Uterus (tissue), 4 donors: ENCODE measurements around the gene TSPAN9. TPM values are rescaled to one million over a fixed set of nuclear protein-coding genes. Genes with fewer than 3 reads are reported as not detected.

Source experiments
- DNase-seq, 2 donors: peaks; one replicate each; pipeline ENCODE4 v3.0.0-alpha.2; 2019 to 2020
- H3K27ac ChIP-seq, 2 donors: fragments of 200-600 bp; sonication (generic); 1 replicate in 1 of 2; 2 replicates in 1 of 2; pipeline ENCODE4 v1.5.1; 2016 to 2018
- H3K27me3 ChIP-seq, 2 donors: fragments of 200-600 bp; sonication (generic); one replicate each; pipeline ENCODE4 v1.5.1; 2018 to 2019; ENCODE audit warnings: control low read depth in 1 of 2
- H3K36me3 ChIP-seq, 2 donors: fragments of 200-600 bp; sonication (generic); one replicate each; pipeline ENCODE4 v1.5.1; 2019; ENCODE audit warnings: control low read depth in 1 of 2
- H3K4me1 ChIP-seq, 2 donors: fragments of 200-600 bp; sonication (generic); one replicate each; pipeline ENCODE4 v1.5.1; 2018 to 2019; ENCODE audit warnings: control low read depth in 1 of 2
- H3K4me3 ChIP-seq, 2 donors: fragments of 200-600 bp; sonication (generic); 1 replicate in 1 of 2; 2 replicates in 1 of 2; pipeline ENCODE4 v1.5.1; 2018 to 2019; ENCODE audit warnings: mild to moderate bottlenecking in 1 of 2
- H3K9me3 ChIP-seq, 2 donors: fragments of 200-600 bp; sonication (generic); one replicate each; pipeline ENCODE4 v1.5.1; 2019; ENCODE audit warnings: control low read depth in 1 of 2
- POLR2A ChIP-seq, 2 donors: fragments of 450-650 bp; IDR thresholded peaks; one replicate each; pipeline ENCODE4 v1.6.1; 2016; ENCODE audit warnings: antibody characterized with exemption in 2 of 2, mild to moderate bottlenecking in 1 of 2, moderate library complexity in 1 of 2
- intact Hi-C: fragments of 100-400 bp; cut with DNase I; formaldehyde crosslinking; loops from one replicate; pipeline ENCODE4 v1.15.1; 2023; ENCODE audit warnings: low total_unique reads
- total RNA-seq, 4 donors: library from RNA; depleted of rRNA in 3 of 4; stranded (reverse); fragments of >200 nt in 3 of 4; gene quantifications; one replicate each; pipeline versions ENCODE4 v1.1.0 to v1.2.4, GENCODE V29; 2014 to 2023
- TF ChIP-seq, protein P1 (sequence below), 4 experiments: fragments of 200-600 bp in 2 of 4; fragments of 450-650 bp in 2 of 4; sonication (generic) in 2 of 4; IDR thresholded peaks; one replicate each; pipeline ENCODE4 v1.5.1; 2016 to 2019; ENCODE audit warnings: antibody characterized with exemption in 4 of 4, mild to moderate bottlenecking in 2 of 4, moderate library complexity in 1 of 4
- donor health status: DM: yes; HTN: yes; CAD: no.

The TSPAN9 gene
- total RNA-seq, 4 donors from 2014 or later = 47.9 to 106 (median 65.1) TPM

- Histone ChIP-seq H3K27me3 (no peaks in the 10 kb centered on the region), H3K4me3 (no peak overlapping the region), H3K36me3 (no peaks in the 10 kb centered on the region), H3K4me1 (no peaks in the 10 kb centered on the region), H3K9me3 (no peaks in the 10 kb centered on the region), H3K27ac (no peak overlapping the region)
- intact Hi-C loops = no loop called here
- no peak for TF ChIP-seq POLR2A (IDR thresholded peaks at IDR 0.05)
- TF ChIP-seq, protein P1, sequence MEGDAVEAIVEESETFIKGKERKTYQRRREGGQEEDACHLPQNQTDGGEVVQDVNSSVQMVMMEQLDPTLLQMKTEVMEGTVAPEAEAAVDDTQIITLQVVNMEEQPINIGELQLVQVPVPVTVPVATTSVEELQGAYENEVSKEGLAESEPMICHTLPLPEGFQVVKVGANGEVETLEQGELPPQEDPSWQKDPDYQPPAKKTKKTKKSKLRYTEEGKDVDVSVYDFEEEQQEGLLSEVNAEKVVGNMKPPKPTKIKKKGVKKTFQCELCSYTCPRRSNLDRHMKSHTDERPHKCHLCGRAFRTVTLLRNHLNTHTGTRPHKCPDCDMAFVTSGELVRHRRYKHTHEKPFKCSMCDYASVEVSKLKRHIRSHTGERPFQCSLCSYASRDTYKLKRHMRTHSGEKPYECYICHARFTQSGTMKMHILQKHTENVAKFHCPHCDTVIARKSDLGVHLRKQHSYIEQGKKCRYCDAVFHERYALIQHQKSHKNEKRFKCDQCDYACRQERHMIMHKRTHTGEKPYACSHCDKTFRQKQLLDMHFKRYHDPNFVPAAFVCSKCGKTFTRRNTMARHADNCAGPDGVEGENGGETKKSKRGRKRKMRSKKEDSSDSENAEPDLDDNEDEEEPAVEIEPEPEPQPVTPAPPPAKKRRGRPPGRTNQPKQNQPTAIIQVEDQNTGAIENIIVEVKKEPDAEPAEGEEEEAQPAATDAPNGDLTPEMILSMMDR (IDR thresholded peaks at IDR 0.05) = no peak
- no peak for DNase-seq
Measured at GRCh38 chr12:3265406-3265805, 188.2 kb downstream of the TSPAN9 start.

- intact Hi-C loops = no loop called here
- H3K36me3 ChIP-seq = no peaks in the 10 kb centered on the region
- DNase-seq = no peak
- no peak overlapping the region for H3K27ac ChIP-seq
- H3K9me3 ChIP-seq = no peaks in the 10 kb centered on the region
- no peak overlapping the region for H3K4me3 ChIP-seq
- no peak for TF ChIP-seq POLR2A (IDR thresholded peaks at IDR 0.05)
- TF ChIP-seq, protein P1 (IDR thresholded peaks at IDR 0.05) = no peak
- no peaks in the 10 kb centered on the region for H3K4me1 ChIP-seq
- H3K27me3 ChIP-seq = no peaks in the 10 kb centered on the region
Measured at GRCh38 chr12:3266638-3267037, 189.5 kb downstream of the TSPAN9 start.

DNA sequence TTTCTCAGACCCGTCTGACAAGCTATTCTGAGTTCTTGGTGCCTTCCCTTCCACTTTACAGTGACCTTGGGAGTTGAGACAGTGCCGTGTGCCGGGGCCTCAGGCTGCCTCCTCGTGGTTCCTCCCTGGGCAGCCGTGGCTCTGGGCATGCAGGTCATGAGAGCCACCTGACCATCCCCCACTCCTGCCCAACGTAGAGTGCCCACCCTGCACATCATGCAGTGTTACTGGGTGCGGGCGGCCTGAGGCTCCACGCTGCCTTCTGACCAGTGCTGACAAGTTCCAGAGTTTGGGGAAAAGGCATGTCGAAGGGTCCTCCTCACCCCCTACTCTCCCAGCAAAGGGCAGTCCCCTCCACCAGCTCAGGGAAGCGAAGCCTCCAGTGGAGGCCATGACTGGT is 190.5 kb downstream of the TSPAN9 start:
- Histone ChIP-seq H3K4me1 (no peaks in the 10 kb centered on the region), H3K9me3 (no peaks in the 10 kb centered on the region), H3K4me3 (no peak overlapping the region), H3K27ac (no peak overlapping the region), H3K36me3 (no peaks in the 10 kb centered on the region), H3K27me3 (no peaks in the 10 kb centered on the region)
- TF ChIP-seq, protein P1 (IDR thresholded peaks at IDR 0.05) = no peak
- no peak for TF ChIP-seq POLR2A (IDR thresholded peaks at IDR 0.05)
- intact Hi-C loops = no loop called here
- DNase-seq = no peak

DNA sequence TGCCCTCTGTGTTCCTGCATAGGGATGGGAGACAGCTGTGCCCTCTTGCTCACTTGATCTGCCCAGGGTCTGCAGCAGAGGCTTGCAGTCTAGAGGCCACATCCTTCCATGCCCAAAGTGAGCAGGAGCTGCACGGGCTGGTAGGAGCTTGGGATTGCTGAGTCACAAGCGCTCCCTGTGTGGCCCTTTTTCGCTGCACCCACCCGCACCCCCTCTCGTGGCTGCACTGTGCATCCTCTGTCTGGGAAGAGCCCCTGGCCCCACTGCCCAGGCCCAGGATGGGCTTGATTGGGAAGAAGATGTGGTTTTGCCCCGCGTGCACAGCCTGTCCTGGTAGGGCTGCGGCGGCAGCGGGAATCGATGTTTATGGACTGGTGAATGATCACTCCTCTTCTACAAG is 192.4 kb downstream of the TSPAN9 start:
- no peak for DNase-seq
- no peak overlapping the region for H3K27ac ChIP-seq
- no peak for TF ChIP-seq POLR2A (IDR thresholded peaks at IDR 0.05)

DNA sequence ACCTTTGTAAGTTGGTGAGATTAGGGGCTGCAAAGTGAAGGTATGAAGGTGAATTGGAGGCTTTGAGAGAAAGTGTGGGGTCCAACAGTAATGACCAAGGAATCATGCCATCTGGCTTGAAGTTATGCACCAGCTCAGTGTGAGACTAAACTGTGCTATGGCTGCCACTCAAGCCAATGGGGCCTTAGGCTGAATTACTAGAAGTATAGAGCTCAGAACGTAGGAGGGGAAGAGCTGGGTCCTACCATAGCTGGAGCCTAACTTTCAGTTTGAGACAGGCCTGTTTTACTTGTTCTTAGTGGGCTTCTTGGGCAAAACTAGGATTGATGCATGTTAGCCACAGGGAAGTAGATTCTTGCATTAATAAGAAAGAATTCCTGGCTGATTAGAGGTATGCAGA is 194.0 kb downstream of the TSPAN9 start:
- no peak for DNase-seq
- TF ChIP-seq, protein P1 (IDR thresholded peaks at IDR 0.05) = no peak
- no peak for TF ChIP-seq POLR2A (IDR thresholded peaks at IDR 0.05)
- Histone ChIP-seq H3K27ac (no peak overlapping the region), H3K4me1 (no peaks in the 10 kb centered on the region), H3K9me3 (no peaks in the 10 kb centered on the region), H3K27me3 (no peaks in the 10 kb centered on the region), H3K36me3 (no peaks in the 10 kb centered on the region), H3K4me3 (no peak overlapping the region)
- intact Hi-C loops = loop anchor here (10.0 kb wide), 1 partner anchor 196 kb away; the partner anchor contains the start of gene TSPAN9

More for the DNA sequence above, 192.4 kb downstream of the TSPAN9 start:
- Histone ChIP-seq H3K36me3 (no peaks in the 10 kb centered on the region), H3K9me3 (no peaks in the 10 kb centered on the region), H3K4me3 (no peak overlapping the region), H3K27me3 (no peaks in the 10 kb centered on the region), H3K4me1 (no peaks in the 10 kb centered on the region)
- intact Hi-C loops = no loop called here

- Histone ChIP-seq H3K36me3 (no peaks in the 10 kb centered on the region), H3K9me3 (no peaks in the 10 kb centered on the region), H3K4me3 (no peak overlapping the region), H3K4me1 (no peaks in the 10 kb centered on the region), H3K27ac (no peak overlapping the region), H3K27me3 (no peaks in the 10 kb centered on the region)
- intact Hi-C loops = loop anchor here (10.0 kb wide), 1 partner anchor 197 kb away; the partner anchor contains the start of gene TSPAN9
- no peak for TF ChIP-seq POLR2A (IDR thresholded peaks at IDR 0.05)
- TF ChIP-seq, protein P1 (IDR thresholded peaks at IDR 0.05) = no peak
- DNase-seq = no peak
Measured at GRCh38 chr12:3271639-3272038, 194.5 kb downstream of the TSPAN9 start.
